Mucosa of descending colon (tissue), 3 donors: ENCODE results near the gene KRT17. TPM values are rescaled to one million over a fixed set of nuclear protein-coding genes. Genes with fewer than 3 reads are reported as not detected.
"Not testable (repeated sequence)": the region's sequence is repeated elsewhere in the genome, so short reads cannot be mapped to it uniquely, and the experiment has no call there.

Experiments
- ATAC-seq: fragments of 200-7000 bp; cut with Tn5 transposase; one replicate; pipeline ENCODE4 v1.9.1; 2020; ENCODE audit warnings: mild to moderate bottlenecking, moderate library complexity
- DNase-seq, 3 donors: peaks; one replicate each; pipeline ENCODE4 v3.0.0-alpha.2; 2020
- H3K36me3 ChIP-seq: fragments of 200-600 bp; one replicate; pipeline ENCODE4 v1.8.0; 2021; ENCODE audit warnings: low read depth, mild to moderate bottlenecking
- H3K4me1 ChIP-seq: fragments of 200-600 bp; one replicate; pipeline ENCODE4 v1.8.0; 2021; ENCODE audit warnings: low read depth, mild to moderate bottlenecking
- H3K4me3 ChIP-seq: fragments of 200-600 bp; one replicate; pipeline ENCODE4 v1.8.0; 2021; ENCODE audit warnings: mild to moderate bottlenecking
- H3K9me3 ChIP-seq: fragments of 200-600 bp; one replicate; pipeline ENCODE4 v1.8.0; 2021; ENCODE audit warnings: mild to moderate bottlenecking
- intact Hi-C, 2 donors: fragments of 100-400 bp; cut with DNase I in 1 of 2; cut with micrococcal nuclease in 1 of 2; formaldehyde crosslinking; loops; one replicate each; pipeline versions ENCODE4 v1.11.0 to v1.11.1; 2022; cut with DNase I, micrococcal nuclease
- total RNA-seq, 3 donors: library from RNA; stranded (reverse); fragmentation: NEBNext Ultra II Directional in 2 of 3; extraction: Animal tissue kit (Norgen Biotek cat#: 25700) in 2 of 3; gene quantifications; one replicate each; pipeline versions ENCODE4 v1.2.1 to v1.2.4, GENCODE V29; 2021 to 2023
- TF ChIP-seq, protein P1 (sequence below): fragments of 200-600 bp; IDR thresholded peaks from one replicate; pipeline ENCODE4 v1.8.0; 2022; ENCODE audit warnings: antibody characterized with exemption, mild to moderate bottlenecking
- donor health status: DM: no; HTN: no; CAD: no; lungs with moderate emphysema.
- donor health status: DM: no; HTN: no; CAD: no.
- donor health status: DM: no; HTN: yes; CAD: no.

The KRT17 gene
- total RNA-seq, 3 donors from 2014 or later: 0.76 TPM; not detected in 2

- no peaks in the 10 kb centered on the region for H3K9me3 ChIP-seq
- DNase-seq (no peak), ATAC-seq (no peak)
- intact Hi-C loops: no loop called here
- TF ChIP-seq, protein P1, sequence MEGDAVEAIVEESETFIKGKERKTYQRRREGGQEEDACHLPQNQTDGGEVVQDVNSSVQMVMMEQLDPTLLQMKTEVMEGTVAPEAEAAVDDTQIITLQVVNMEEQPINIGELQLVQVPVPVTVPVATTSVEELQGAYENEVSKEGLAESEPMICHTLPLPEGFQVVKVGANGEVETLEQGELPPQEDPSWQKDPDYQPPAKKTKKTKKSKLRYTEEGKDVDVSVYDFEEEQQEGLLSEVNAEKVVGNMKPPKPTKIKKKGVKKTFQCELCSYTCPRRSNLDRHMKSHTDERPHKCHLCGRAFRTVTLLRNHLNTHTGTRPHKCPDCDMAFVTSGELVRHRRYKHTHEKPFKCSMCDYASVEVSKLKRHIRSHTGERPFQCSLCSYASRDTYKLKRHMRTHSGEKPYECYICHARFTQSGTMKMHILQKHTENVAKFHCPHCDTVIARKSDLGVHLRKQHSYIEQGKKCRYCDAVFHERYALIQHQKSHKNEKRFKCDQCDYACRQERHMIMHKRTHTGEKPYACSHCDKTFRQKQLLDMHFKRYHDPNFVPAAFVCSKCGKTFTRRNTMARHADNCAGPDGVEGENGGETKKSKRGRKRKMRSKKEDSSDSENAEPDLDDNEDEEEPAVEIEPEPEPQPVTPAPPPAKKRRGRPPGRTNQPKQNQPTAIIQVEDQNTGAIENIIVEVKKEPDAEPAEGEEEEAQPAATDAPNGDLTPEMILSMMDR: no peak
- no peaks in the 10 kb centered on the region for H3K4me1 ChIP-seq
- H3K36me3 ChIP-seq: no peaks in the 10 kb centered on the region
- H3K4me3 ChIP-seq: no peak overlapping the region
Observed at GRCh38 chr17:41621916-41622315, 2.5 kb downstream of the KRT17 start.

DNA sequence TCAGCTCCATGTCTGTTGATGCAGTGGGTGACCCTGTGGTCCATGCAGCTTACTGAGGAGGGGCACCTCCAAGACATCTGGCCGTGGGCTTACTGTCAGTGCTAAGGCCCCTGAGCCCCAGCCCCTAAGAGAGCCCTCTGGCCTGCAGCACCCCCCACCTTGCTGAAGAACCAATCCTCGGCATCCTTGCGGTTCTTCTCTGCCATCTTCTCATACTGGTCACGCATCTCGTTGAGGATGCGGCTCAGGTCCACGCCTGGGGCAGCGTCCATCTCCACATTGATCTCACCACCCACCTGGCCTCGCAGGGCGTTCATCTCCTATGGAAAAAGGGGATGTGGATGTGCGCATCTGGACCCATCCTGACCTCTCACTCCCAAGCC lies 2.9 kb downstream of the KRT17 start:
- intact Hi-C loops, ATAC-seq, H3K36me3 ChIP-seq, H3K4me3 ChIP-seq, H3K9me3 ChIP-seq, H3K4me1 ChIP-seq: not testable (repeated sequence)
- peak in 1 of 3 donors; percentile 5 for DNase-seq

GRCh38 chr17:41620583-41621434 lies 3.6 kb downstream of the KRT17 start:
- DNase-seq: peak in 1 of 3 donors; percentile 13
- intact Hi-C loops: no loop called here
- Histone ChIP-seq H3K4me1 (no peaks in the 10 kb centered on the region), H3K9me3 (no peaks in the 10 kb centered on the region), H3K4me3 (no peak overlapping the region), H3K36me3 (no peaks in the 10 kb centered on the region)
- no peak for ATAC-seq
- TF ChIP-seq, protein P1: no peak

- H3K4me1 ChIP-seq, H3K9me3 ChIP-seq, ATAC-seq, intact Hi-C loops, H3K4me3 ChIP-seq, DNase-seq, H3K36me3 ChIP-seq: not testable (repeated sequence)
Observed at GRCh38 chr17:41619927-41620582, 4.3 kb downstream of the KRT17 start.

GRCh38 chr17:41619036-41619926 lies 5.1 kb downstream of the KRT17 start:
- TF ChIP-seq, protein P1: no peak
- DNase-seq: no peak
- intact Hi-C loops: no loop called here
- Histone ChIP-seq H3K9me3 (no peaks in the 10 kb centered on the region), H3K36me3 (no peaks in the 10 kb centered on the region), H3K4me3 (no peak overlapping the region), H3K4me1 (no peaks in the 10 kb centered on the region)
- ATAC-seq: no peak

GRCh38 chr17:41618341-41619035 lies 5.9 kb downstream of the KRT17 start:
- TF ChIP-seq, protein P1: no peak
- no peak for DNase-seq
- no peak overlapping the region for H3K4me3 ChIP-seq
- H3K36me3 ChIP-seq: no peaks in the 10 kb centered on the region
- intact Hi-C loops: no loop called here
- H3K9me3 ChIP-seq: no peaks in the 10 kb centered on the region
- H3K4me1 ChIP-seq: no peaks in the 10 kb centered on the region
- ATAC-seq: no peak
